SU-DHL-6 (cell line): Measurements from ENCODE around the gene TPI1.
"Not testable (repeated sequence)": the region's sequence is repeated elsewhere in the genome, so short reads cannot be mapped to it uniquely, and the experiment has no call there.

ENCODE experiments used
- H2AFZ ChIP-seq: fragments of 200-600 bp; sonication (generic); 2 replicates; pipeline ENCODE4 v1.6.1; 2014; ENCODE audit warnings: low read depth, mild to moderate bottlenecking, moderate library complexity, mixed read lengths, antibody characterized with exemption, low read length; ENCODE audit not compliant: severe bottlenecking
- H3F3A ChIP-seq: fragments of 200-600 bp; shearing (Covaris generic); 2 replicates; pipeline ENCODE4 v1.6.0; 2016; ENCODE audit warnings: antibody characterized with exemption, mild to moderate bottlenecking; ENCODE audit not compliant: insufficient read depth
- H3K27ac ChIP-seq: fragments of 200-600 bp; sonication (generic); 2 replicates; pipeline ENCODE4 v1.5.1; 2016; ENCODE audit warnings: low read depth, mild to moderate bottlenecking, low read length, moderate library complexity, mixed read lengths
- H3K27me3 ChIP-seq: fragments of 200-600 bp; sonication (generic), shearing (Covaris generic); 2 replicates; pipeline ENCODE4 v1.6.0; 2014; ENCODE audit warnings: mild to moderate bottlenecking, low read length
- H3K36me3 ChIP-seq: fragments of 200-600 bp; sonication (generic); 2 replicates; pipeline ENCODE4 v1.6.1; 2014; ENCODE audit warnings: mild to moderate bottlenecking, low read length, mixed read lengths
- H3K4me2 ChIP-seq: fragments of 300-600, 200-600 bp; shearing (Covaris generic), sonication (generic); 2 replicates; pipeline ENCODE4 v1.6.0; 2014; ENCODE audit warnings: low read length, low read depth, mild to moderate bottlenecking; ENCODE audit not compliant: poor library complexity, severe bottlenecking
- H3K4me3 ChIP-seq: fragments of 200-600 bp; sonication (generic); 2 replicates; pipeline ENCODE4 v1.5.1; 2014; ENCODE audit warnings: antibody characterized with exemption, low read length, mild to moderate bottlenecking, mixed read lengths; ENCODE audit not compliant: insufficient read depth, poor library complexity, severe bottlenecking
- H3K79me2 ChIP-seq: fragments of 200-600 bp; sonication (generic); 2 replicates; pipeline ENCODE4 v1.6.1; 2014; ENCODE audit warnings: mild to moderate bottlenecking, low read length, moderate library complexity; ENCODE audit not compliant: insufficient read depth
- H3K9ac ChIP-seq: fragments of 200-600 bp; sonication (generic); 2 replicates; pipeline ENCODE4 v1.7.0; 2014; ENCODE audit warnings: mild to moderate bottlenecking, low read length
- H3K9me2 ChIP-seq: fragments of 200-600 bp; sonication (generic); replicated peaks from 2 replicates; pipeline ENCODE4 v1.6.1; 2014; ENCODE audit warnings: low read length; ENCODE audit not compliant: insufficient read depth
- H3K9me3 ChIP-seq: fragments of 200-600 bp; sonication (generic); 2 replicates; pipeline ENCODE4 v1.6.1; 2014; ENCODE audit warnings: low read length, mixed read lengths; ENCODE audit not compliant: insufficient read depth
- H4K20me1 ChIP-seq: fragments of 200-600 bp; sonication (generic); 2 replicates; pipeline ENCODE4 v1.6.1; 2014; ENCODE audit warnings: low read depth, mild to moderate bottlenecking, antibody characterized with exemption, low read length, moderate library complexity, mixed read lengths
- CTCF ChIP-seq: fragments of 200-600 bp; sonication (generic); IDR thresholded peaks from one replicate; pipeline ENCODE4 v1.5.1; 2017; ENCODE audit warnings: antibody characterized with exemption, mild to moderate bottlenecking, low read length, moderate library complexity; ENCODE audit not compliant: insufficient read depth, poor library complexity, severe bottlenecking
- EZH2phosphoT487 ChIP-seq: fragments of 200-600 bp; sonication (generic), shearing (Covaris generic); conservative IDR thresholded peaks from 2 replicates; pipeline ENCODE4 v1.6.1; 2018; ENCODE audit warnings: mild to moderate bottlenecking, antibody characterized with exemption, low read length, moderate library complexity, mixed read lengths

TPI1 gene

GRCh38 chr12:6887460-6887859, 20.1 kb downstream of the TPI1 start:
- H2AFZ ChIP-seq, result no peak overlapping the region
- no peak overlapping the region for H3K4me3 ChIP-seq
- H3F3A ChIP-seq, result peaks cover 12% of the 10 kb centered on the region
- no peak overlapping the region for H3K27ac ChIP-seq
- no peak overlapping the region for H3K9ac ChIP-seq
- H3K4me2 ChIP-seq, result no peak overlapping the region
- no peaks in the 10 kb centered on the region for H3K36me3 ChIP-seq
- H3K9me2 ChIP-seq, result no peaks in the 10 kb centered on the region
- no peaks in the 10 kb centered on the region for H3K27me3 ChIP-seq
- no peaks in the 10 kb centered on the region for H3K79me2 ChIP-seq
- no peaks in the 10 kb centered on the region for H4K20me1 ChIP-seq
- H3K9me3 ChIP-seq, result no peaks in the 10 kb centered on the region
- TF ChIP-seq EZH2phosphoT487 (no peak), CTCF (no peak)

GRCh38 chr12:6888360-6888759, 21.0 kb downstream of the TPI1 start:
- Histone ChIP-seq H3K9me2 (no peaks in the 10 kb centered on the region), H3K27me3 (no peaks in the 10 kb centered on the region), H3F3A (peaks cover 12% of the 10 kb centered on the region), H4K20me1 (no peaks in the 10 kb centered on the region), H3K79me2 (no peaks in the 10 kb centered on the region), H3K4me2 (no peak overlapping the region), H3K9ac (no peak overlapping the region), H3K9me3 (no peaks in the 10 kb centered on the region), H3K36me3 (no peaks in the 10 kb centered on the region), H3K4me3 (no peak overlapping the region), H2AFZ (no peak overlapping the region), H3K27ac (no peak overlapping the region)
- TF ChIP-seq CTCF, result no peak
- no peak for TF ChIP-seq EZH2phosphoT487

- H4K20me1 ChIP-seq, H3K9me3 ChIP-seq, H3K79me2 ChIP-seq, H3K27me3 ChIP-seq, H2AFZ ChIP-seq, H3K9me2 ChIP-seq, H3K4me2 ChIP-seq, H3K4me3 ChIP-seq, H3K27ac ChIP-seq, H3K36me3 ChIP-seq, H3K9ac ChIP-seq: not testable (repeated sequence)
- H3F3A ChIP-seq, result peaks cover 12% of the 10 kb centered on the region
These were observed 21.5 kb downstream of the TPI1 start for GRCh38 chr12:6888794-6889193.

GRCh38 chr12:6889775-6890573, 22.6 kb downstream of the TPI1 start:
- Histone ChIP-seq H3K4me2 (peak overlapping the region; percentile 92), H3K4me3 (peak overlapping the region; percentile 53)
- H3K27me3 ChIP-seq, result not testable (repeated sequence)

More at GRCh38 chr12:6889775-6890573, 22.6 kb downstream of the TPI1 start:
- not testable (repeated sequence) for H3K79me2 ChIP-seq, H3K36me3 ChIP-seq, H3K9me3 ChIP-seq, H3K9me2 ChIP-seq, H4K20me1 ChIP-seq
- peak overlapping the region; percentile 78 for H3K27ac ChIP-seq
- H3K9ac ChIP-seq, result peak overlapping the region; percentile 67
- H2AFZ ChIP-seq, result peak overlapping the region; percentile 77
- peaks cover 12% of the 10 kb centered on the region for H3F3A ChIP-seq
